HTR-8/SVneo (cell line): ENCODE data around the gene AGTR1.

Experiments used
- DNase-seq: peaks from one replicate; pipeline ENCODE4 v3.0.0; 2011; ENCODE audit warnings: low spot score, mixed read lengths; ENCODE audit not compliant: insufficient read length
- FAIRE-seq: peaks from 2 replicates; lab custom pipeline; 2011; peaks lifted over from hg19 to GRCh38; lab: Jason Lieb, UNC

Gene AGTR1

DNA sequence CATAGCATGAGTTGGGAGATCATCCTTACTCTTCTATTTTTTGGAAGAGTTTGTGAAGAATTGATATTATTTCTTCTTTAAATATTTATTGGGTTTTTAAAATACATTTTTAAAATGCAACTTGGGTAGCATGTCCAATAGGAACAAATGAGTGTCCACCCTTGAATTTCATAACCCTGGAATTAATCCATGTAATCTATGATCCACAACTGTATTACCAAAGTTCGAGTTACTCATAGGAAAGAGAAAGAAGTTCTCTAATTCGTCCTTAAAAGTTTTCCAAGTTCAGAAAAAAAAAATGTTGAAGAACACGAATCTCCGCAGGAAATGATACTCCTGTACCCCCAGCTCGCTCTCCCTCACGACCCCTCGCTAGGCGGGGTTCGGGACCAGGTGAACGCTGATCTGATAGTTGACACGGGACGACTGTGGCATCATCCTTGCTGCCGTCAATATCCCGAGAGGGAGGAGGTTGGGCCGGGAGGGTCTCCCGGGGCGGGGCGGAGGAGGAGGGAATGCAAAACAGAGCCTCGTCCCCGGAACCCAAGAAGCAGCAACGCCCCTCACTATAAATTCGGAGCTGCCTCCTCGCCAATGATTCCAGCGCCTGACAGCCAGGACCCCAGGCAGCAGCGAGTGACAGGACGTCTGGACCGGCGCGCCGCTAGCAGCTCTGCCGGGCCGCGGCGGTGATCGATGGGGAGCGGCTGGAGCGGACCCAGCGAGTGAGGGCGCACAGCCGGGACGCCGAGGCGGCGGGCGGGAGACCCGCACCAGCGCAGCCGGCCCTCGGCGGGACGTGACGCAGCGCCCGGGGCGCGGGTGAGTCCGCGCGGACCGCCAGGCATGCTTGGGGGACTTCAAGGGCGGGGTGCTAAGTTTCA is at the start of gene AGTR1:
TSS of gene AGTR1 (plus strand) at position 598 of the 884 bp plus-strand sequence. CDS start 43,133 bp downstream, outside the sequence.
- FAIRE-seq = peak; percentile 79
- DNase-seq = peak; percentile 74

DNA sequence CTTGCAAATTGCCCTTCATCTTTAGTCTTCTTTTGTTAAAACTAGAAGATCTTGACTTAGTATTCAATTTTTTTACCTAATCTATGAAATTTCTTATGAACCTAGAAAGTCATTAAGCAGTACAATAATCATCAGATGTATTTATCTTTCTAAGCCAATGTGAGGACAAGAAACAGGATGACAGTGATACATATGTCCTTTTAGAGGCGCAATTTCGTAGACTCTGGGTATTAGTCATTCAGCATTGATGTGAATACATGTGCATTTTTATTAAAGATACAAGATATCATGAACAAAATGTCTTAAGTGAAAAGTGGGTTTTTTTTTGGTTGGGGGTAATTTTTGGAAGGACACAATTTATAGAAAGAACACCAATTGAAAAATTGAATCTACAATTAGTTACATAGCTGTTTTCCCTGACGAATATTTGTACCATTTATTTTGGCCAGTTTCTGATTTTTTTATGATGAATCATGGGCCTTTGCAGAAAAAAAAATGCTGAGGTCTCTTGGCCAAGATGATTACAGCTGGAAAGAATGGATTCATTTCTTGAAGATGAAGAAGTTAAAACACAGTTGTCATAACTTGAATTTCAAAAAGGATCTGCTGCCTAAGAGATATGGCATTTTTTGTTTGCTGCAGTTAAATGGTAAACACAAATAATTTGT is 48.9 kb upstream of the AGTR1 start:
- peak; percentile 18 for DNase-seq
- FAIRE-seq = no peak

DNA sequence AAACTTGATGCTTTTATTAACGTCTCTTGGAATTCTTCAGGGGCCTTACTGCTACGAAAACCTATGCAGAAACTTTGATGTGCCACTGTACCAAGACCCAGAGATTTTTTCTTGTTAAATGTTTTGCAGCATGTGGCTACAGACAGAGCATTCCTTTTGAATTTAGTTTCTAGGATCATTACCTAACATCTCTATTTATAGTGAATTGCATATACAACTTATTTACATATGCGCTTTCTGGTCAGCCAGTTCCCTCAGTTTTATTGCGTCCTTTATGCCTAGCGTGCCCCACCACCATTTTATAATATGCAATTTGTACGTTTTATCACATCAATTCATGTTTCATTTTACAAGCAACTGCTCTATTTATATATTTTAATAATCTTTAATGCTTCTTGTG is 46.2 kb upstream of the AGTR1 start:
- DNase-seq = no peak
- no peak for FAIRE-seq

DNA sequence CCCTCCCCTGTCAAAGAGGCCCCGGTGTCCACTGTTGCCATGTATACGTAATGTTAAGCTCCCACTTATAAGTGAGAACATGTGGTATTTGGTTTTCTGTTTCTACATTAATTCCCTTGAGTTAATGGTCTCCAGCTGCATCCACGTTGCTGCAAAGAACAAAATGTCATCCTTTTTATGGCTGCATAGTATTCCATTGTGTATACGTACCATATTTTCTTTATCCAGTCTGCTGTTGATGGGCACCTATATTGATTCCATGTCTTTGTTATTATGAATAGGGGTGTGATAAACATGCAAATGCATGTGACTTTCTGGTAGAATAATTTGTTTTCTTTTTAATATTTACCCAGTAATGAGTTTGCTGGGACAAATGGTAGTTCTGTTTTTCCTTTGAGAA is 43.3 kb upstream of the AGTR1 start:
- peak; percentile 9 for FAIRE-seq
- no peak for DNase-seq

DNA sequence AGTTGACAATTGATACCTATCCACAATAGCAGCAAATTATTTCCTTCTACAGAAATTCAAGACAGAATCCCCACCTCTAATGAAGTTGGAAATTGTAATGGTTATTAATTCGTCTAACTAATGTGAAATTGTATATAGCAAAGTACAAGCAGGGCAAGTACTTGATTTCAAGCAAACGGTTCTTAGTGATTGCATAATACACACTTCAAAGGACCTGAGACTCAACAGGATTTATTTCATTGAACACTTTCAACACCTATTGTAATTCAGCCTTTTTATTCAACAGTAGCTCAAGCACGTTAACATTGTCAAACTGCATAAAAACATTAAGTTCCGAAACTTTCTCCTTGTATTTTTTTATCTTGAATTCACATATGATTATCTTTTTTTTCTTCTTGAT is 40.2 kb upstream of the AGTR1 start:
- no peak for DNase-seq
- FAIRE-seq = no peak

DNA sequence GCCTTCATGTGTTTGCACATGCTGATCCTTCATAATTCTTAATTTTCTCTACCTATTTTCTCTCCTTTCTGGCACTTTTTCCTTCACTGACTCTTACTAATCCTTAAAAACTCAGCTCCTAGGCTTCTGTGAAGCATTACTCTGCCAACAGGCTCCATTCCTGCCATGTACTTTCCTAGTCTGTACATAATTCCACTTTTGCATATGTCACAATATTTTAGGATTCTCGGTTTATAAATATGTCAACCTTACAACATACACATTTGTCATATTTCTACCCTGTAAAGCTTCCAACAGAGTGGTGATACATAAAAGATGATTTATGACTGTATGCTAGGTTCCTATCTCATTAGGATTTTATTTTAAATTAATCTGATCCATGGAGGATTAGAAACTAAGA is 38.2 kb upstream of the AGTR1 start:
- FAIRE-seq = no peak
- DNase-seq = no peak

DNA sequence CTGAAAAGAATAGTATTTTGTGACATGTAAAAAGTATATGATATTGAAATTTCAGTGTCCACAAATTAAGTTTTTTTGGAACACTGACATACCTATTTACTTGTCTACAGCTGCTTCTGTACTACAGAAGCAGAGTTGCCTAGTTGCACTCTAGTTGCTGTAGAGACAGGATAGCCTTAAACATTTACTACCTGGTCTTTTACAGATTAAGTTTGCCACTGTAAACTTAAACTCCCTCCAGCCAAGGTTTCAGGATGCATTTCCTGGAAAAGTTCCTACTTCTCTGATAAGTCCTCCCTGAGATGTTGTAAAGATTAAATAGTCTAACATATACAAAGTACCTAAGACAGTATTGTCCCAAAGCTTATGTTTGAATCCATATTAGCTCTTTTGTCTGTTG is 17.4 kb upstream of the AGTR1 start:
- FAIRE-seq (no peak), DNase-seq (no peak)

DNA sequence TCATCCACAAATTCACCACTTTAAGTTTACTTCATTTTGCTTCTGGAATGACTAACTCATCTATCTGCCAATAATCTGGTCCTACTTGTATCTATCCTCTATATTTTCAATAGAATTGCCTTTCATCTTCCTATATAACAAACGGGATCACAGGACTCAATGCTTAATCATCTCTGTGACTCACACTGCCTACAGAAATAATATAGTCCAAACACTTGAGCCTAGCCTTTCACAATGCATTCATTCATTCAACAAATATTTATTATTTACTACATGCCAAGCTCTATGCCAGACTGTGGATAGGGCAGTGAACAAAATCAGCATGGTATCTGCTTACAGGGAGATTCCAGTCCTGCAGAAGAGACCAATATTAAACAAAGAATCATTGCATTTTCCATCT is 16.6 kb upstream of the AGTR1 start:
- FAIRE-seq (no peak), DNase-seq (no peak)

DNA sequence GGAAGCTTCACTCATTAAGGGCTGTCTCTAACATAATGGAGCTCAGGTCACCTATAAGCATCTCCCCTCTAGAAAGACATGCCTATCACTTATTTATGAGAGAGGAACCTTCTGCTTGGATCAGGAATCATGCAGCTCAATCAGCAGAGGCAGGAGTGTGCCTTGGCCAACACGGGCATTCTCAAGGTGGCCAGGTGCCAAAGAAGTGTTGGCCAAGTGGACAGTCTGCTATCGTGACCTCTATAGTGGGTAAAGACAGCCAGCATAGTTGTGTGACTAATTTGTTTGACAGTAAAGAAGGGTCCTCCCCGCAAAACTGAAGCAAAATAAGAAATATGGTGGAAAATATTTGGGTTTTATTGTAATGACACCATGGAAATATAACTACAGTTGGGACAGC is 14.7 kb upstream of the AGTR1 start:
- DNase-seq (no peak), FAIRE-seq (no peak)

DNA sequence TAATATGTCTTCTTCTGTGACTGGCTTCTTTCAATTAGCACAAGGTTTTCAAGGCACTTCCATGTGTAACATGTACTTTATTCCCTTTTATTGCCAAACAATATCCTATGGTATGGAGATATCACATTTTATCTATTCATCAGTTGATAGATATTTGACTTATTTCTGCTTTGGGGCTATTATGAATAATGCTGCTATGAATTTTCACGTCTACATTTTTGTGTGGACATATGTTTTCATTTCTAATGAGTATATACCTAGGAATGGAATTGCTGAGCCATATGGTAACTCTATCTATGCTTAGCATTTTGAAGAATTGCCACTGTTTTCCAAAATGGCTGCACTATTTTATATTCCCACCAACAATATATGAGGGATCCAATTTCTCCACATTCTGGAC is 3.6 kb upstream of the AGTR1 start:
- DNase-seq (no peak), FAIRE-seq (no peak)

DNA sequence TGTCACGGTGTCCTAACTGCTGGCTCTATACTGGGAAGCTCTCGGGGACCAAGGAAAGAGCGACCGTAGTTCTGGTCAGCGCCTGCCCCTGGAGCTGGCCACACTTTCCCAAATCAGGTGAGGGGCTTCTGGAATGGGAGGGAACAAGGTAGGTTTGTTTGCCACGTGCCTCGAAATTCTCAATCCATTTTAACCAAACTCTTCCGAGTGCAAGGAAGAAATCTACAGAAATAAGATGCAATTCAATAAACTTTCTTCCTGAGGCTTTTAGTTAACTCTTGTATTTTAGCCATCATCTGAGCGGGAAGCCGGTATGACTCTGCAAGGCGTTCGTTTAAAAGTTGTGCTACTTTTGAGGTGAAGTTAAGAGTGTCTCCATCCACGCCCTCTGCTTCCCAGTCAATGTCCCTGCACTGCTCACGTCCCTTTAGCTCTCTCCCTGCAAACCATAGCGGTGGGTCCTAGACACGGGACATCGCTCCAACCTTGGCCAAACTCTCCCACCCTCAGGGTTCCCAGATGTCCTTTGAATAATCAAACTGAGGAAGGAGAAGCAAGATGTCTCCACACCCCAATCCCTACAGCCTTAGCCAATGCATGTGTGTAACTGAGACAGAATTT is 597 bp downstream of the AGTR1 start:
- FAIRE-seq (no peak), DNase-seq (no peak)

DNA sequence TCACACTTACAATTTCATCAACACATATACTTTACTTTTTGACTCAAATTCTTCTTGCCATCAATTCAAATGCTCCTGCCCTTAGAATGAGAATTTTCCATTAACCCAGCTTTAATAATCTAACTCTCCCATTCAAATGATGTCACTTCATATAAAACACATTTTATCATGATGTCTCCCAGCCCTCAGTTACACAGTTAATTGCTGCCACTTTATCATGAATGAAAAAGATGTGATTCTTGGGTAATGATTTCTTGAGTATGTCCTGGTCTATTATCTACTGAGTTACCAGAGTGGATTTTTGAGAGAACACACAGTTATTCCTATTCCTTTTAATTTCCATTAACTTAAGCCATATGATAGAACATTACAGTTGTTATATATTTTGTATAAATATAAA is 7.6 kb downstream of the AGTR1 start:
- FAIRE-seq = no peak
- DNase-seq = no peak

DNA sequence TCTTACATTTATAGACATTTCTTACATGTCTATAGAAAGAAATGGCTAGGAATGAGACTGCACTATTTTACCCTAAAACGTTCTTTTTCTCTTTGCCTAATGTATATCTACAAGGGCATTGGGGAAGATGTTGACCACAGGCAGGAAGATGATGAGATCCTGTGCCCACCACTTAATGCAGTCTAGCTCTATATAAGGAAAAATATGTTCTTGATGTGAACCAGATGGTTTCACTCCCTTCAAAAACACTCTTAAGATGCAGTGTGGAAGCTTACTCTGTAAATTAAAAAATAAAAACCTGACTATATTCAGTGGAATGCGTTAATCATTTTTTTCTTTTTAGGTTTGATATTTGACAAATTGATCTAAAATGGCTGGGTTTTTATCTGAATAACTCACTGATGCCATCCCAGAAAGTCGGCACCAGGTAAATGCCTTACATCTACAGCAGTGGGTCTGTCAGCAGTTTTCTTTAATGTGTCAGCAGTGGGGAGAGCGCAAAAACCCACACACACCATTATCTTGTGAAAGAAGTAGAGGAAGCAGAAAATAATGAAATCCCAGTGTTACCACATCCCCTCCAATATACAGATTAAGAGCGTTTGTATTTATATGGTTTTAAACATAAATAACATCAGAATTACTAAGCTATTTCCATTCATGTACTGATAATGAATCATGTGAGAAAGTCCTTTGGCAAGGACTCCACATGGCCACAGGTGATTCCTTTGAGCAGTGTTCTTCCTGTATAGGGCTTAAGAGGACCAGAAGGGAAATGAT is 10.1 kb downstream of the AGTR1 start:
- FAIRE-seq (no peak), DNase-seq (no peak)

DNA sequence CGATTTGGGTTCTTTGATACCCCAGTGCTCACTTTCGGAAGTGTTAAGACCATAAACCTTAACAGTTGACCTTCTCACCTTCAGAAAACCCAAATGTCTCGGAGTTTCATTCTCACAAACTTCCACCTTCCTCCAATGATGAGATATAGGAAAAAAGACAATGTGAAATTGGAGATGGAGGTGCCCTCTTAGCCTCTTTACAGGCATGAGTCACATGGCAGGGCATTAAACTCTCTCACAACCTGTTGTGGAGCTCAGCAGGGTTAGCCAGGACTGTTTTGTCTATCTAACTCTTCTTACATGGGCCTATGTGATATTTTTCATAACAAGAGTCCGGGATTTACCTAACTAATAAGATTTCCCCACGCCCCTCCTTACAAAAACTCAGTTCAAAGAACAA is 10.7 kb downstream of the AGTR1 start:
- FAIRE-seq = no peak
- no peak for DNase-seq

DNA sequence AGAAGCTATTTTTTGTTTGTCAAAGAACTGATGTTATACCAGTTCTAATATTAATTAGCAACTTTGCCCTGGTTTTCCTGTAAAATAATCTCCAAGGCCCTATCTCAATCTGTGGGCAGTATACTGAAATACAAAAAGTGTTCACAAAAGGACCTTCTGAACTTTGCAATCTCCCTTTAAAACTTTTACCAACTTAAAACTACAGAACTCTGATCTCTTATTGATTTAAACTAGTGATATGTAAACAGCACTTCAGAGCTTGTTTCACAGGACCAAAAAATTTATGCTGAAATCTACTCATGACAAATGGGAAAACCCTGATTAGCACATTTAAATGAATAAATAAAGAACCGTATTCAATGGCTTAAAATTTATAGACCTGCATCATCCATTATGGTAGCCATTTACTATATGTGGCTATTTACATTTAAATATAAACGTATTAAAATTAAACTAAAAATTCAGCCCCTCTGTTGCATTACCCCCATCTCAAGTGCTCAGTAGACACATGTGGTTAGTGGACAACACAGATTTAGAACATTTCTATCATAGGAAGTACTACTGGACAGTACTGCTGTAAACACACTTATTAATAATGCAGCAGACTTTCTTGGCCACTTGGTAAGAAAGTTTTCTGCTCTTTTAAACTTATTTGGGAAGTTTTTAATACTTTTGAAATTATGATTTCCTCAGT is 12.0 kb downstream of the AGTR1 start:
- no peak for FAIRE-seq
- DNase-seq = no peak

DNA sequence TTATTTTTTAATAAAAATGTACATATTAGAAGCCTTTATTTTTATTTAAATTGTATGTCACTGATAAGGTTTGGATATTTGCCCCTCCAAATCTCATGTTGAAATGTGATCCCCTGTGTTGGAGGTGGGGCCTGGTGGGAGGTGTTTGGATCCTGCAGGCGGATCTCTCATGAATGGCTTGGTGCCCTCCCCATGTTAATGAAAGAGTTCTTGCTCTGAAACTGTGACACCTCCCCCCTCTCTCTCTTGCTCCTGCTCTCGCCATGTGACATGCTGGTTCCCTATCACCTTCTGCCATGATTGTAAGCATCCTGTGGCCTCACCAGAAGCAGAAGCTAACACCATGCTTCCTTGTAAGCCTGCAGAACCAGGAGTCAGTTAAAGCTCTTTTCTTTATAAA is 13.0 kb downstream of the AGTR1 start:
- FAIRE-seq (no peak), DNase-seq (no peak)

DNA sequence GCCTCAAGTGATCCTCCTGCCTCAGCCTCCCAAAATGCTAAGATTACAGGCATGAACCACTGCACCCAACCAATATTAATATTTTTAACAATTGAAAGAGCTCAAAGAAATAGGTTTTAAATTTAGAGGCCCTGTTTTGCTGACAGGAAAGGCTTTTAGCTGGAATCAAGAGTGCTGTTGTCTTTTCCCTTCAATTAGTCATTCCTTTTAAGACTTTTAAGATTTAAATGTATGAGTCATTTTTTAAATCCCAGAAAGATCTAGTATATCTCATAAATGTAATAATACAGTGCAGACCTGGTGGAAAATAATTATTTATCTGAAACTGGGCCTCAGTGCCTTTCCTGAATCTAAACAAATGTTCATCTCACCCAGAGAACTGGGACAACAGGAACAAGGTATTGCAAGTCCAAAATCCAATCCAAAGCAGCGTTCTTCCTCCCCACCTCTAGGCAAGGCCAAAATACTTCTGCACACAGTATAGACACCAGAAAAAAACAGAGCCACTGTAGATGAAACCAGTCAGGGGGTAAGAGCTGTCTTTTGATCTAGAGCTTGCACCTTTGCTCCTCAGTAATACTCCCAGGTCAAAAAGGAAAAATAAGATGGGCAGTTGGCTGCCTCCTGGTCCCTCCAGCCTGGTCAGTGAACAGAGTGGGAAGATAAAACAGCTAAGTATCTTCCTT is 14.4 kb downstream of the AGTR1 start:
- no peak for FAIRE-seq

DNA sequence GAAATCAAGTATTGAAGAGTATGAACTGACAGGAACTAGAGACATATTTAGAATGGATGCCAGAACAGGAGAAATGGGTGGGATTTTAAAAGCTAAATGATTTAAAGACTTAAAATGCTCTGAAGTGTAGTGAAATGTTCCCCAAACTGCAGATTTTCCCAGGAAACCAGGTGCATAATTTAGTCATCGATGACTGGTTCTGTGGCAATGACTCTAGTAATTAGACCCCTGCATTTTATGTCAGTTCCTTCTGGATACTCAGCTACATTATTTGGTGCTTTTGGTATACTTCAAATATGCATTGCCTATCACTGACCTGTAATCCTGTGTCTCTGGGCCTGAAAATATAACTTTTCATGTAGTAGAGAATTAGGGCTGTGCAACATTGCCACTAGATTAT is 16.8 kb downstream of the AGTR1 start:
- DNase-seq (no peak), FAIRE-seq (no peak)

More for the DNA sequence above, 14.4 kb downstream of the AGTR1 start:
- DNase-seq = no peak

DNA sequence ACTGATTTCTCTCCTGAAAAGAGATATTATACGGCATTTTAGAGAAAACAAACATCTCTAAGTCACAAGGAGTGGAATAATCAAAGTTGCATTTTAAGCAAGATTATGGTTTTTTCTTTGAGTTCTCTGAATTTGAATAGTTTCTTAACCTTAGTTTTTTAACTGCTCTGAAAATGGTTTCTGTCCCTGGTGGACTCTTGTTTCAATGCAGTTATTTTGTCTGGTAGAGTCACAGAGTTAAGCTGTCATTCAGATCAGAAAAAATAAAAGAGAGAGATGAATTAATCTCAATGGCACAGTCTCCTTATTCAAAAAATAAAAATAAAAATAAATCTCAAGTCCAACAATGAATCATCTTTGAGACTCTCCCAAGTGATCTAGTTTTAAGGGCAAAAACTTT is 19.0 kb downstream of the AGTR1 start:
- FAIRE-seq = no peak
- no peak for DNase-seq
